ENCODE results near the gene EML1. TPM values are rescaled to one million over a fixed set of nuclear protein-coding genes. Genes with fewer than 3 reads are reported as not detected.

EML1 gene
- total RNA-seq, 2 donors from 2014 or later = 28.3 to 30.2 TPM

DNA sequence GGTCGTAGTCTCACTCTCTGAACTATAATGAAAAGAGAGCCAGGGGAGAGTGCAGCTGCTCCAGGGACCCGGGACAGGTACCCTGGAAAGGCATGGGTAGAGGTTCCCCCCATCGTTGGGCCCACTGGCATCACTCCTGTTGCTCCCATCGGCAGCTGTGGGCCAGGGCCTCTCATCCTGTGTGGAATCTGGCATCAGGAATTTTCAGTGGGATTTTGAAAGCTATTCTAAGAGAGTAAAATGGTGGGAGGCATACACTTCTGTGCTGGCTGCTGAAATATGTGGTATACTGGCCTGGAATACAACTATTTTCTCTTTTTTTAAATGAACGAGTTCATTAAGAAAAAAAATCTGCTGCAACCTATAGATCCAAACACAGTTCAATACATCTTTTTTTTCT is 38.1 kb downstream of the EML1 start:
- DNase-seq (ENCODE audit: low spot score) = no peak
- Histone ChIP-seq H3K4me1 (no peaks in the 10 kb centered on the region), H3K27ac (no peak overlapping the region), H3K9me3 (no peaks in the 10 kb centered on the region), H3K36me3 (no peaks in the 10 kb centered on the region), H3K4me3 (no peak overlapping the region), H3K27me3 (no peaks in the 10 kb centered on the region)
- TF ChIP-seq CTCF (IDR thresholded peaks at IDR 0.05) = no peak

GRCh38 chr14:99831903-99832685 is 38.9 kb downstream of the EML1 start:
- no peaks in the 10 kb centered on the region for H3K36me3 ChIP-seq
- no peak overlapping the region for H3K4me3 ChIP-seq
- no peaks in the 10 kb centered on the region for H3K27me3 ChIP-seq
- H3K27ac ChIP-seq = no peak overlapping the region
- TF ChIP-seq CTCF (IDR thresholded peaks at IDR 0.05) = no peak
- H3K4me1 ChIP-seq = no peaks in the 10 kb centered on the region
- DNase-seq (ENCODE audit: low spot score) = no peak
- H3K9me3 ChIP-seq = no peaks in the 10 kb centered on the region

GRCh38 chr14:99837822-99838221 is 44.6 kb downstream of the EML1 start:
- Histone ChIP-seq H3K4me1 (peaks cover 0 to 39% of the 10 kb centered on the region in 2 donors), H3K4me3 (no peak overlapping the region), H3K36me3 (no peaks in the 10 kb centered on the region), H3K9me3 (no peaks in the 10 kb centered on the region), H3K27ac (no peak overlapping the region), H3K27me3 (no peaks in the 10 kb centered on the region)
- DNase-seq (ENCODE audit: low spot score) = no peak
- no peak for TF ChIP-seq CTCF (IDR thresholded peaks at IDR 0.05)

DNA sequence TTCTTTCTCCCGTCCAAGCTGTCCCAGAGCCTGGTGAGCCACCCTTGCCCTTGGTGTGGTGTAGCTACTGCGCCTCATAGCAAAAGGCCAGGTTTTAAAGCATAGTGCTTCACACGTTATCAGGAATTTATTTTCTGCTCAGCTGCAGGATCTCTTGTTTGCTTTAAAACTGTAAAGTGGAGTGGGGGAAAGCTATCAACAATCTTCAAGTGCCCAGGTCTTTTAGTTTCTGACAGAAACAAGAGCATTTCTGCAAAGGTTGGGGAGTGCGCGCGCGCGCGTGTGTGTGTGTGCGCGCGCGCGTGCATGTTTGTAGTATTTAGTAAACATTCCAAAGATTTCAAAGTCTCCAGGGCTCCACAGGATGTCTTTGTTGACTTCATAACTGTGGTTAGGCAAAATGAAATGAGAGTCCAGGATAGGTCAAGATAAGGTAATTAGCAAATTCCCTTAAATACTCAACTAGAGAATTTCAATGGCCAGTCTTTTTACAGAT is 45.5 kb downstream of the EML1 start:
- Histone ChIP-seq H3K36me3 (no peaks in the 10 kb centered on the region), H3K4me1 (peaks cover 0 to 39% of the 10 kb centered on the region in 2 donors), H3K27ac (no peak overlapping the region), H3K4me3 (no peak overlapping the region), H3K9me3 (no peaks in the 10 kb centered on the region), H3K27me3 (no peaks in the 10 kb centered on the region)
- no peak for DNase-seq (ENCODE audit: low spot score)
- no peak for TF ChIP-seq CTCF (IDR thresholded peaks at IDR 0.05)

- no peaks in the 10 kb centered on the region for H3K27me3 ChIP-seq
- H3K4me1 ChIP-seq = peaks cover 0 to 39% of the 10 kb centered on the region in 2 donors
- H3K36me3 ChIP-seq = no peaks in the 10 kb centered on the region
- no peak for TF ChIP-seq CTCF (IDR thresholded peaks at IDR 0.05)
- H3K4me3 ChIP-seq = no peak overlapping the region
- no peak for DNase-seq (ENCODE audit: low spot score)
- no peak overlapping the region for H3K27ac ChIP-seq
- H3K9me3 ChIP-seq = no peaks in the 10 kb centered on the region
These were observed 46.5 kb downstream of the EML1 start for GRCh38 chr14:99839696-99840095.
